Fibroblast of the aortic adventitia (primary cell): ENCODE data around the gene SFRP4. TPM values are rescaled to one million over a fixed set of nuclear protein-coding genes. Genes with fewer than 3 reads are reported as not detected.

ENCODE experiments used
- DNase-seq: peaks from one replicate; pipeline ENCODE4 v3.0.0-alpha.2; 2010; ENCODE audit warnings: low read depth
- H3K4me3 ChIP-seq: 2 replicates; pipeline ENCODE4 v1.5.1; 2011; ENCODE audit warnings: low read depth, mild to moderate bottlenecking, control low read depth, low read length, moderate library complexity
- CTCF ChIP-seq: IDR thresholded peaks from 2 replicates; pipeline ENCODE4 v1.5.1; 2011; ENCODE audit warnings: mild to moderate bottlenecking, low read length, control low read depth, inconsistent platforms; ENCODE audit not compliant: insufficient read depth
- total RNA-seq: library from RNA; depleted of rRNA; stranded (reverse); fragments of >200 nt; gene quantifications from 2 replicates; pipeline ENCODE4 v1.2.3, GENCODE V29; 2012; ENCODE audit warnings: low replicate concordance

The SFRP4 gene
- total RNA-seq, 1 donor = 40.9 TPM

DNA sequence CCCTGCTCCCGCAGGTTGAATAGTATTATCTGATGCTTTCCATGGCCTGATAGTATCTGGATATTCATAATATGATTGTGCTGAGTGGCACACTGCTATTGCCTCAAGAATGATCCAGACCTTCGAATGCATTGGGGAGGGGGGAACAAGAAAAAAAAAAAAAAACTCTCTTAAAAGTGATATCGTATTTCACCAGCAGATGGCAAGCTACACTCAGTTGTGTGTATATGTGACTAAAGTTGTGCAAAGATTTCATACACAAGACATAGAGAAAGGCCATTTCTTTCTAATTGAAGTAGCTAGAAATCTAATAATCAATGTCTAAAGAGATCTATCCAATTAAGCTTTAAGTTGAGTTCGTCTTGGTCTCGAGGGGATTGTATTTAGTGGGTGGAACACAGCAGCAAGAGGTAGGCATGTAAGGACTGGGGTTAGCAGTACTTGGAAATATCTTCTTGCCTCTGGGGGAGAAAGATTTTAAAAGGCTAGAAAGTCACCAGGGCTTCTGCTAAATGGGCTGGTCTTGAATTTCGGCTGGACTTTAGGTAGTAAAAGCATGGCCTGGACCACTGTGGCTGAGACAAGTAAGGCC, 15.3 kb downstream of the SFRP4 start:
- H3K4me3 ChIP-seq = no peak overlapping the region
- DNase-seq = peak; percentile 83
- peak; percentile 55 for TF ChIP-seq CTCF

DNA sequence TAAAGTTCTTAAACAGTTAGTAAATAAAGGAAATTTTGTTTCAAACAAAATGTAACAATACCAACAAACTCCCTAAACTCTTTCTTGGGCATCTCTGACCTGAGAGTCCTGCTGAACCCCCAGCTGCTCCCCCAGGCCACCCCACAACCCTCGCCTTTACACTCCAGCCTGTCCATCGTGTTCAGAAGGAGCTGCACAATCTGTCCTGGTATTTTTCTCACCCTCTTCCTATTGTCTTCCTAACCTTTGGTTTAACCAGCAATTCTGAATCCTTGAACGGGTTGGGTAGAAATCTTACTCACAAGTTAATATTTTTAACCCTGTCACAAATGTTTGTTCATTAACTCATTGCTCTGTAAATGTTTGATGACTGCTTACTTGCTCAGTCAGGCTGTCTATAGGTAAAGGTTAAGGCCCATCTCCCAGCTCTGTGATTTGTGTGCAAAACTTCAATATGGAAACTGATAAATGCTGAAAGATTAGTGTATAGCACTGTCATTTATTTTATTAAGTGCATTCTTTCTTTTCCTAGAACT, 16.8 kb downstream of the SFRP4 start:
- TF ChIP-seq CTCF = no peak
- DNase-seq = no peak
- H3K4me3 ChIP-seq = no peak overlapping the region

GRCh38 chr7:37894671-37895070, 21.9 kb downstream of the SFRP4 start:
- no peak for DNase-seq
- no peak for TF ChIP-seq CTCF
- H3K4me3 ChIP-seq = no peak overlapping the region

GRCh38 chr7:37893359-37893758, 23.3 kb downstream of the SFRP4 start:
- DNase-seq = no peak
- H3K4me3 ChIP-seq = no peak overlapping the region

DNA sequence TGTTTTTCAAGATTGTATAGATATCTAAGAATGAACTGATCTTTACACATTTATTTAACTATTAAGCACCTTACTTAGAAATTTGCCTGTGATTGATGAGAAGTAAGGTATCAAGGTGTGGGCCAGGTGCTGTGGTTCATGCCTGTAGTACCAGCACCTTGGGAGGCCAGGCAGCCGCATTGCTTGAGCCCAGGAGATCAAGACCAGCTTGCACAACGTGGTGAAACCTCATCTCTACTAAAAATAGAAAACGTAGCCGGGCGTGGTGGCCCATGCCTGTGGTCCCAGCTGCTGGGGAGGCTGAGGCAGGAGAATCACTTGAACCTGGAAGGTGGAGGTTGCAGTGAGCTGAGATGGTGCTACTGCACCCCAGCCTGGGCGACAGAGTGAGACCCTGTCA, 34.5 kb downstream of the SFRP4 start:
- no peak for TF ChIP-seq CTCF

More at GRCh38 chr7:37893359-37893758, 23.3 kb downstream of the SFRP4 start:
- no peak for TF ChIP-seq CTCF

More for the DNA sequence above, 34.5 kb downstream of the SFRP4 start:
- no peak overlapping the region for H3K4me3 ChIP-seq
- DNase-seq = no peak

Other genes with a start within 250 kb of the SFRP4 start
- gene GPR141, start 233.1 kb downstream of the SFRP4 start, total RNA-seq = not detected in 2 replicates
- gene NME8, start 68.2 kb downstream of the SFRP4 start, total RNA-seq = not detected in 2 replicates
- 27.8 and 47.9 TPM in 2 replicates for gene EPDR1, start 3.8 kb upstream of the SFRP4 start, total RNA-seq